ENCODE data around the gene ITGB6.

GRCh38 chr2:160141419-160141818 is 58.7 kb downstream of the ITGB6 start:
- TF ChIP-seq EZH2 (IDR thresholded peaks at IDR 0.05; ENCODE audit: borderline replicate concordance, low read depth, low read length, severe bottlenecking) (no peak), CTCF (IDR thresholded peaks at IDR 0.05; ENCODE audit: borderline replicate concordance, extremely low read depth, low read length, poor library complexity, severe bottlenecking) (no peak)
